ENCODE measurements around the gene RHBDD1. TPM values are rescaled to one million over a fixed set of nuclear protein-coding genes. Genes with fewer than 3 reads are reported as not detected.

The RHBDD1 gene
- total RNA-seq, 1 experiment from 2014 or later: 47.7 TPM

DNA sequence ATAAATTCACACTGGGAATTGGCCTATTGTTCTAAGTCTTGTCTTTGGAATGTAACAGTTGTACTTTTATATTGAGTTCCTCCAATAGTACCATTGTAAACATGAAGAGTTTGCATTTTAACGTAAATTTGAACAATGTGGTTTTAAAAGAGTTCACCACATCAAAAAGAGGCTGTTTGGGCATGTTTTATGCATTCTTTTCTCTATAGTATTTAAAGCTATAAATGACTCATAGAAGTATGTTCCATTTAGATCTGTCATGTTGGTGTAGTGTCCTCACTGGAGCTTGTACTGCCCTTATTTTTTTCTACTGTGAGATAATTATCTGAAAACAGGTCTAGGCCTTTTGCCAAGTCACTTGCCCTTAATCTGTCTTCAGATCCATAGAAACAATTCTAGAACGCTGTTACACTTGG lies 141.9 kb downstream of the RHBDD1 start:
- no peak for DNase-seq (ENCODE audit: extremely low read depth, low read depth)

- DNase-seq (ENCODE audit: extremely low read depth, low read depth): no peak
These were observed 142.4 kb downstream of the RHBDD1 start for GRCh38 chr2:226978300-226978699.

GRCh38 chr2:226979004-226979403 lies 143.2 kb downstream of the RHBDD1 start:
- DNase-seq (ENCODE audit: extremely low read depth, low read depth): no peak

- DNase-seq (ENCODE audit: extremely low read depth, low read depth): no peak
These were observed 146.0 kb downstream of the RHBDD1 start for GRCh38 chr2:226981791-226982326.

GRCh38 chr2:226983895-226984749 lies 148.3 kb downstream of the RHBDD1 start:
- no peak for DNase-seq (ENCODE audit: extremely low read depth, low read depth)

- DNase-seq (ENCODE audit: extremely low read depth, low read depth): peak; percentile 75
These were observed 149.1 kb downstream of the RHBDD1 start for GRCh38 chr2:226984750-226985582.

GRCh38 chr2:226985583-226985946 lies 149.7 kb downstream of the RHBDD1 start:
- no peak for DNase-seq (ENCODE audit: extremely low read depth, low read depth)

- no peak for DNase-seq (ENCODE audit: extremely low read depth, low read depth)
These were observed 155.8 kb downstream of the RHBDD1 start for GRCh38 chr2:226991663-226992062.

DNA sequence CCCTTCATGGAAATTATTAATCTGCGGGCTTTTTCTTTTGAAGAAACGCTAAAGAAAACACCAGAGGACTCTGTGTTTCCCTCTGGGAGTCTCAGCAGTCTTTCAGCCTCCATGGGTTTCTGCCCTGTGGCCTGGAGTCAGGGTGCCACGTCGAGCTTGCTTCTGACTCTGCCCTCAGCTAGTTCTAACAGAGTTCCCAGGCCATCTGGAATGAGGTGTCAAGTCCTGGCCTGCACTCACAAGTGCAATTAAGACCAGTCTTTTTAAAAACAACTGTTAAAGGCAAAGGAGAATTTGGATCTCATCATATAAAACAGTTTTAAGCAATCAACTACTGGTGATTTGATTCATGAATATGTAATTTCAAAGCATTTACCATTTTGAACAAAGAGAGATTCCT lies 157.3 kb downstream of the RHBDD1 start:
- DNase-seq (ENCODE audit: extremely low read depth, low read depth): no peak

DNA sequence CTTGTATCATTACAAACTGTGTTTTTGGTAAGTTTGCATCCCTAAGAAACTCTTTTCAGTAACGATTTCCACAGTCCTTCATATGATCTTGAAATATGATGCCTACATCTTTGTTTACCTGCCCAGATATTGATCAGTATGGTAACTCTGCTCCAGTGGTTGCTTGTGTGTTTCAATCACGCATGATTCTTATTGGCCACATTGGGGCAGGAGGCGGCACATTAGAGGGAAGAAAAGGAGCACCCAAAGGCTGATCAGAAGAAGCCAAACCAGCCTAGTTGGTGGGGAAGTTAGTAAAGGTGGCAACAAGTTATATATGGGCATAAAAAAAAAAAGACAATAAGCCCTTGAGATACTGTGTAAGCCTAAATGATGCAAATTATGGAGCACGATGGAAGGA lies 158.9 kb downstream of the RHBDD1 start:
- no peak for DNase-seq (ENCODE audit: extremely low read depth, low read depth)

DNA sequence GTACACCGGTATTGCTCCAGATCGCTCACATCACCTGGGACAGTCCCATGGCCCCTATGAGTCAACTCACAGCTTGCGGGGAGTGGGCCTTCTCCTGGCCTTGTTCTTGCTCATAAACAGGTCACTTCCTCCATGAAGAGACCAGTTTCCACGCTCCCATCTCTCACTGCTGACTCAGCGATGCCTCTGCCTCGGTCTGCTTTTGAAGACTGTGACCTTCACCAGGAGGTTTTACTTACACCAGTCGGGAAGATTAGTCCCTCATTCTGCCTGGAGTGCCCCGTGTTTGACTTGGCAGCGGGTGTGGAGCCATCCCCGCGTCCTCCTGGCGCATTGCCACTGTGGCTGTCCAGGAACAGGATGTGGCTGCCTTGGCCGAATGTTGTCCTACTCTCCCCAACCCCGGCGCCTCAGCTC lies 159.8 kb downstream of the RHBDD1 start:
- DNase-seq (ENCODE audit: extremely low read depth, low read depth): no peak

DNA sequence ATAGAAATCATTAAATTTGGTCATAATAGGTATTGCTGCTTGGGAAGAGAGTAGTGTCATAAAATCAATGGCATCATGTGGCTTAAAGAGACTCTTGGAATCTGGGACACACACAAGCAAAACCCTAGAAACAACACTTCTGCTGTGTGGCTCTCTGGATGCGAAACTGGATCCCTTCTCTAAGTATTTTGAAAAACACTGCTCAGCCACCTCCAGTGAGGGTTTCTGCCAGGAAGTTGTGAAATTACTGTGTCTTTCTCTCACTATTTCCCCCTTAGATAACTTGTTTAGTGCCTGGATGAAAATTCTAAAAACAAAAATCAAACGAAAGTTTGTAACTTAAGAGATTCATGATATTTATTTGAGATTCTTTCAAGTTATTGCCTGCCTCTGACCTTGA lies 163.8 kb downstream of the RHBDD1 start:
- no peak for DNase-seq (ENCODE audit: extremely low read depth, low read depth)

- no peak for DNase-seq (ENCODE audit: extremely low read depth, low read depth)
These were observed 164.3 kb downstream of the RHBDD1 start for GRCh38 chr2:227000123-227000522.

GRCh38 chr2:227004482-227004881 lies 168.6 kb downstream of the RHBDD1 start:
- DNase-seq (ENCODE audit: extremely low read depth, low read depth): no peak

DNA sequence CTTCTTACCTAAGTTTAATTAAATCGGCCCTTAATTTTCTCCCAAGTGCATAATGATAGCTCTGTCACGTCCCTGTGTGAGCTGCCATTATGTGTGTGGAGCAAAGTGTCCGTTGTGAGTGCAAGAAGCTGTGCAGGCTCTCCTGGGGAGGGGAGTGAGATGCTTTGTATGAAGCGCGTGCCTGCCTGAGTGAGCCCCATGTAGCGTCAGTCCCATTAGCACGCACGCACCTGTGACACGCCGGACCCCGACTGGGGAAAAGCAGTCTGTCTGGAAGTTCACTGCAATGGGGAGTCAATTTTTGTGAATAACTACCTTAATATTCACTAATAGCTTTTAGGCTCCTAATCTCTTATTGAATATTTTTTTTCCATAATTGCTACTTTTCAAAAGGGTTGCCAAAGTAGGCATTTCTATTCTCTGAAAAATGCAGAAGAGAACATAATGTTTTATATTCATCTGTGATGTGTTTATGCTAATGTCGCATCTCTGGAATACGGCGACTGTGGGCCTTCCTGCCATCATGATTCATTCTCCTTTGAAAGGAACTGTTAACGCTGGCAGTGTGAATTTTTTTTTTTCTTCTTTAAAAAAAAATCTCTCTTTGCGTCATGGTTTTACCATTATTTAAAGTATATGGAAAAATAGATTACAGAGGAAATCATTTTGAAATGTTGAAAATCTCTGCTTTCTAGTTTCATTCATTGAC lies 170.5 kb downstream of the RHBDD1 start:
- no peak for DNase-seq (ENCODE audit: extremely low read depth, low read depth)

GRCh38 chr2:227007148-227007547 lies 171.3 kb downstream of the RHBDD1 start:
- no peak for DNase-seq (ENCODE audit: extremely low read depth, low read depth)

- no peak for DNase-seq (ENCODE audit: extremely low read depth, low read depth)
These were observed 172.1 kb downstream of the RHBDD1 start for GRCh38 chr2:227007940-227008339.

DNA sequence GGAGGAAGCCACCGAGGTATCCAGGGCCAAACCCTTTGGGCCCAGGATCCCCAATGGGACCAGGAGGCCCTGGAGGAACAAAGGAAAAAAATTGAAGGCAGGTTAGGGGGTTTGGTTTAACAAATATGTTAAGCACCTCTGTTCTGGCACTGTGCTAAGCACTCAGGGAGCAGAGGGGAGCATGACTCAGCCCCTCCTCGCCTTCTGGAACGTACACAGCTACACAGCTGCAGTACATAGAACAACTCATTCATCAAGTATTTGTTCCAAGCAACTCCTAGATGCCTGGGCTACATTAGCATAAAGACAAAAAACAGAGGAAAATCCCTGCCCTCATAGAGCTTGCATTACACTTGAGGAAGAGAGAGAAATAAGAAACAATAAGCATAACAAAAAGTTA lies 174.6 kb downstream of the RHBDD1 start:
- DNase-seq (ENCODE audit: extremely low read depth, low read depth): no peak

DNA sequence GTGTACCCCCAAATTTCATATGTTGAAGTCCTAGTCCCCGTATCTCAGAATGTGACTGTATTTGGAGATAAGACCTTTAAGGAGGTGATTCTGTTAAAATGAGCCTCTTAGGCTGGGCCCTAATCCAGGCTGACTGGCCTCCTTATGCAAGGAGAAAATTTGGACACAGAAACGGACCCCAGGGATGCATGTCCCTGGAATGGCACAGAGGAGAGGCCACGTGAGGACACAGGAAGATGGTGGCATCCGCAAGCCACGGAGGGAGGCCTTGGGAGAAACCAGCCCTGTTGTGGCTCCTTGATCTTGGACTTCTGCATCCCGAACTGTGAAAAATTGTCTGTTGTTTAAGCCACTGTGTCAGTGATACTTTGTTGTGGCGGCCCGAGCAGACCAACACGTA lies 177.5 kb downstream of the RHBDD1 start:
- DNase-seq (ENCODE audit: extremely low read depth, low read depth): no peak

DNA sequence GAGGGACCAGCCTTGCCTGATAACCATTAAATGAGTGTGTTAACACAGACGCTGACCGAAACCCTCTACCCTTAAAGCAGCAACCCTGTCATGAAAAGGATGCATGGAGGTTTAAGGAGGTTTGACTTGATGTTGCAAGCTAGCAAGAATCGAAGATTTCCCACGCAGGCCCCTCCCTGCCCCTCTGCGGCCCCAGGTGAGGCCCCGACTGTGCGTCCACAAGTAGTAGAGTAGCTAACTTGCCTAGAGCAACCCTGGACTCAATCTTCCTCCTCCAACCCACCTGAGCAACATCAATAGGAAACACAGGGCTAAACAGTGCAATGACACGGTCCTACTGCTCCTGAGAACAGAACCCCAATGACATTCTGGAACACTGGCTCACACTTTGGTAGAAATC lies 178.0 kb downstream of the RHBDD1 start:
- no peak for DNase-seq (ENCODE audit: extremely low read depth, low read depth)

GRCh38 chr2:227016894-227017293 lies 181.0 kb downstream of the RHBDD1 start:
- no peak for DNase-seq (ENCODE audit: extremely low read depth, low read depth)

All from NCI-H460 (cell line).